Fibroblast of mammary gland (primary cell): Measurements from ENCODE around the gene DNAH9.
"Not testable (repeated sequence)": the region's sequence is repeated elsewhere in the genome, so short reads cannot be mapped to it uniquely, and the experiment has no call there.

ENCODE experiments used
- DNase-seq: peaks from one replicate; pipeline ENCODE4 v3.0.0-alpha.2; 2010; ENCODE audit warnings: low read depth
- H3K4me3 ChIP-seq: 2 replicates; pipeline ENCODE4 v1.5.1; 2011; ENCODE audit warnings: low read depth, mild to moderate bottlenecking, low read length, moderate library complexity; ENCODE audit not compliant: control insufficient read depth
- CTCF ChIP-seq: conservative IDR thresholded peaks from 2 replicates; pipeline ENCODE4 v1.5.1; 2011; ENCODE audit warnings: low read depth, low read length, inconsistent platforms; ENCODE audit not compliant: control insufficient read depth, insufficient read depth

DNAH9 gene

GRCh38 chr17:11925262-11926021 lies 327.2 kb downstream of the DNAH9 start:
- DNase-seq: no peak
- no peak overlapping the region for H3K4me3 ChIP-seq
- no peak for TF ChIP-seq CTCF

- H3K4me3 ChIP-seq: no peak overlapping the region
- no peak for TF ChIP-seq CTCF
- no peak for DNase-seq
Measured at GRCh38 chr17:11928436-11928835, 330.2 kb downstream of the DNAH9 start.

- no peak for TF ChIP-seq CTCF
- no peak for DNase-seq
- no peak overlapping the region for H3K4me3 ChIP-seq
Measured at GRCh38 chr17:11932337-11932898, 334.1 kb downstream of the DNAH9 start.

- peak; percentile 98 for TF ChIP-seq CTCF
- H3K4me3 ChIP-seq: no peak overlapping the region
- DNase-seq: peak; percentile 63
Measured at GRCh38 chr17:11935734-11936406, 337.6 kb downstream of the DNAH9 start.

GRCh38 chr17:11940904-11941303 lies 342.6 kb downstream of the DNAH9 start:
- DNase-seq: no peak
- no peak overlapping the region for H3K4me3 ChIP-seq
- TF ChIP-seq CTCF: no peak

GRCh38 chr17:11943086-11943485 lies 344.8 kb downstream of the DNAH9 start:
- H3K4me3 ChIP-seq, DNase-seq: not testable (repeated sequence)

GRCh38 chr17:11943759-11944347 lies 345.6 kb downstream of the DNAH9 start:
- no peak for TF ChIP-seq CTCF
- no peak overlapping the region for H3K4me3 ChIP-seq
- no peak for DNase-seq
